HepG2 (cell line): ENCODE data around the gene ABAT. TPM values are rescaled to one million over a fixed set of nuclear protein-coding genes. Genes with fewer than 3 reads are reported as not detected.
A peak's percentile ranks its signal among the peaks of the same experiment; 100 is the strongest.

Experiments
- ATAC-seq: fragments of 200-7000 bp; cut with Tn5 transposase; 3 replicates; pipeline ENCODE4 v1.9.1; 2020; ENCODE audit warnings: mild to moderate bottlenecking, moderate library complexity
- BruUV-seq: library from RNA; stranded (reverse); fragments of 400-500 nt; replicated peaks from 2 replicates; lab custom pipeline; 2021; lab: Mats Ljungman, UMichigan
- CTCF ChIA-PET: fragments of 300-600 bp; formaldehyde crosslinking; extraction: SDS; loops from one replicate; lab custom pipeline; 2021; ENCODE audit warnings: low total read pairs, inconsistent platforms, low intra/inter-chr PET ratio; lab: Yijun Ruan, JAX
- POLR2A ChIA-PET: fragments of 350-600 bp; sonication (Branson Sonifier 250); formaldehyde crosslinking; loops from one replicate; lab custom pipeline; 2020; ENCODE audit warnings: antibody characterized with exemption, inconsistent platforms; lab: Yijun Ruan, JAX
- DNase-seq: peaks from one replicate; pipeline ENCODE4 v3.0.0-alpha.2; 2015; ENCODE audit warnings: low spot score
- FAIRE-seq: peaks from 3 replicates; lab custom pipeline; 2011; peaks lifted over from hg19 to GRCh38; lab: Jason Lieb, UNC
- H2AFZ ChIP-seq: one replicate; pipeline ENCODE4 v1.6.1; 2011; ENCODE audit warnings: low read length, inconsistent platforms
- H3K27ac ChIP-seq: fragments of 300-600 bp; 3 replicates; pipeline ENCODE4 v1.8.0; 2011; ENCODE audit warnings: mixed run types, mild to moderate bottlenecking, mixed read lengths, low read length, inconsistent platforms; ENCODE audit not compliant: insufficient read depth; ENCODE audit errors: extremely low read length
- H3K27me3 ChIP-seq, 2 experiments: fragments of 200-600 bp in 1 of 2; 2 replicates in 1 of 2; 3 replicates in 1 of 2; pipeline versions ENCODE4 v1.6.0 to v1.8.0; 2011; ENCODE audit warnings: low read length in 2 of 2, mild to moderate bottlenecking in 2 of 2, moderate library complexity in 2 of 2, inconsistent platforms in 1 of 2; ENCODE audit not compliant: insufficient read depth in 2 of 2, control insufficient read depth in 1 of 2
- H3K36me3 ChIP-seq, 2 experiments: fragments of 200-600 bp in 1 of 2; replicated peaks in 1 of 2; 2 replicates in 1 of 2; 3 replicates in 1 of 2; pipeline versions ENCODE4 v1.5.1 to v1.8.0; 2011; ENCODE audit warnings: low read length in 2 of 2, inconsistent platforms in 1 of 2; ENCODE audit not compliant: insufficient read depth in 2 of 2, control insufficient read depth in 1 of 2
- H3K4me1 ChIP-seq: 2 replicates; pipeline ENCODE4 v1.5.1; 2012; ENCODE audit warnings: low read length, inconsistent platforms; ENCODE audit not compliant: insufficient read depth
- H3K4me2 ChIP-seq: 2 replicates; pipeline ENCODE4 v1.6.0; 2011; ENCODE audit warnings: low read depth, low read length, inconsistent platforms
- H3K4me3 ChIP-seq, 3 experiments: fragments of 200-600 bp in 1 of 3; sonication (generic), shearing (Covaris generic) in 1 of 3; replicated peaks in 1 of 3; 2 replicates each; pipeline ENCODE4 v1.5.1; 2011 to 2016; ENCODE audit warnings: low read length in 3 of 3, inconsistent platforms in 2 of 3, low read depth in 2 of 3, mild to moderate bottlenecking in 2 of 3, control low read depth in 1 of 3, mixed read lengths in 1 of 3; ENCODE audit not compliant: insufficient read depth in 1 of 3
- H3K79me2 ChIP-seq: one replicate; pipeline ENCODE4 v1.6.1; 2011; ENCODE audit warnings: low read length, inconsistent platforms; ENCODE audit not compliant: insufficient read depth
- H3K9ac ChIP-seq: 2 replicates; pipeline ENCODE4 v1.6.0; 2011; ENCODE audit warnings: mild to moderate bottlenecking, low read depth, low read length, inconsistent platforms; ENCODE audit not compliant: insufficient read depth
- H3K9me3 ChIP-seq: 2 replicates; pipeline ENCODE4 v1.5.1; 2012; ENCODE audit warnings: mild to moderate bottlenecking, low read length
- H4K20me1 ChIP-seq: 2 replicates; pipeline ENCODE4 v1.6.0; 2011; ENCODE audit warnings: inconsistent platforms, mild to moderate bottlenecking, low read length, moderate library complexity; ENCODE audit not compliant: insufficient read depth
- AGO2 ChIP-seq: fragments of 200-400 bp; formaldehyde crosslinking; optimal IDR thresholded peaks from 2 replicates; pipeline ENCODE3; 2017; ENCODE audit warnings: mild to moderate bottlenecking, low read depth, low read length, moderate library complexity
- BORCS8-MEF2B ChIP-seq: sonication (generic); formaldehyde crosslinking; IDR thresholded peaks from 2 replicates; pipeline ENCODE4 v1.8.0; 2022; ENCODE audit warnings: mild to moderate bottlenecking, missing genetic modification reagents
- ESRRA ChIP-seq: sonication (generic); formaldehyde crosslinking; IDR thresholded peaks from 2 replicates; pipeline ENCODE4 v1.5.1; 2020; ENCODE audit warnings: mild to moderate bottlenecking, low read depth, missing genetic modification reagents
- NFE2L2 ChIP-seq: fragments of 150-350 bp; IDR thresholded peaks from 2 replicates; pipeline ENCODE4 v1.6.1; 2014; ENCODE audit warnings: low read length
- POLR2A ChIP-seq, 2 experiments: IDR thresholded peaks; 2 replicates each; pipeline ENCODE4 v1.6.1; 2011; ENCODE audit warnings: low read depth in 2 of 2, low read length in 2 of 2, mild to moderate bottlenecking in 1 of 2, moderate library complexity in 1 of 2; ENCODE audit not compliant: insufficient read depth in 1 of 2
- SIN3A ChIP-seq: IDR thresholded peaks from 2 replicates; pipeline ENCODE4 v1.6.1; 2011; ENCODE audit warnings: low read depth, mild to moderate bottlenecking, control low read depth, low read length, borderline replicate concordance
- ZBTB42 ChIP-seq: sonication (generic); formaldehyde crosslinking; IDR thresholded peaks from 2 replicates; pipeline ENCODE4 v1.5.0; 2020; ENCODE audit warnings: mild to moderate bottlenecking, missing genetic modification reagents
- ZBTB44 ChIP-seq: sonication (generic); formaldehyde crosslinking; IDR thresholded peaks from 2 replicates; pipeline ENCODE4 v1.4.0; 2020; ENCODE audit warnings: missing genetic modification reagents
- ZFP37 ChIP-seq: sonication (generic); formaldehyde crosslinking; IDR thresholded peaks from 2 replicates; pipeline ENCODE4 v1.4.0; 2020; ENCODE audit warnings: missing genetic modification reagents, borderline replicate concordance
- ZNF256 ChIP-seq: sonication (generic); formaldehyde crosslinking; conservative IDR thresholded peaks from 2 replicates; pipeline ENCODE4 v1.4.0; 2020; ENCODE audit warnings: missing genetic modification reagents
- ZNF512 ChIP-seq: sonication (generic); formaldehyde crosslinking; IDR thresholded peaks from 2 replicates; pipeline ENCODE4 v1.4.0; 2020; ENCODE audit warnings: mild to moderate bottlenecking, missing genetic modification reagents
- WGBS: methylation state at CpG from one replicate; pipeline ENCODE4 v1.1.6; 2017; ENCODE audit warnings: low lambda C conversion rate; 5-methylcytosine and 5-hydroxymethylcytosine counted together
- in situ Hi-C: cut with HindIII; loops from 2 replicates; pipeline ENCODE4 v1.10.0; 2017; ENCODE audit warnings: low pct_unique_long_range_greater_than_20kb; ENCODE audit not compliant: extremely low pct_ligation_motif_present
- intact Hi-C: fragments of 100-400 bp; cut with micrococcal nuclease; formaldehyde crosslinking; loops from one replicate; pipeline ENCODE4 v1.10.0; 2022; ENCODE audit not compliant: unreplicated experiment
- polyA plus RNA-seq, 8 experiments: library from polyadenylated mRNA; depleted of rRNA in 3 of 8; stranded (reverse) in 7 of 8; unstranded in 1 of 8; fragments of >200 nt; fragmentation: Illumina TruSeq in 4 of 8; extraction: Trizol in 4 of 8; gene quantifications; 2 replicates each; pipeline versions ENCODE4 v1.2.1 to v1.2.3, GENCODE V29; 2011 to 2016; ENCODE audit warnings: low read depth in 4 of 8, missing spikeins in 1 of 8, mixed read lengths in 1 of 8; ENCODE audit not compliant: insufficient read depth in 1 of 8
- total RNA-seq, 5 experiments: library from RNA; depleted of rRNA; stranded (reverse); fragments of >200 nt; fragmentation: Illumina TruSeq; extraction: Trizol; gene quantifications; 2 replicates each; pipeline ENCODE4 v1.2.3, GENCODE V29; 2016; ENCODE audit warnings: low read depth in 1 of 5
- TF ChIP-seq, protein P1 (sequence below): sonication (generic); formaldehyde crosslinking; IDR thresholded peaks from 2 replicates; pipeline ENCODE4 v1.5.0; 2020; ENCODE audit warnings: mild to moderate bottlenecking, missing genetic modification reagents
- TF ChIP-seq, protein P2 (sequence below): sonication (generic); formaldehyde crosslinking; IDR thresholded peaks from 2 replicates; pipeline ENCODE4 v1.4.0; 2020; ENCODE audit warnings: mild to moderate bottlenecking, missing genetic modification reagents

ABAT gene
- total and polyA plus RNA-seq, 2 of the 13 experiments (the other 11 are each of a cell fraction or from before 2014, with no cell fraction given) = 47.6 to 97.3 TPM

DNA sequence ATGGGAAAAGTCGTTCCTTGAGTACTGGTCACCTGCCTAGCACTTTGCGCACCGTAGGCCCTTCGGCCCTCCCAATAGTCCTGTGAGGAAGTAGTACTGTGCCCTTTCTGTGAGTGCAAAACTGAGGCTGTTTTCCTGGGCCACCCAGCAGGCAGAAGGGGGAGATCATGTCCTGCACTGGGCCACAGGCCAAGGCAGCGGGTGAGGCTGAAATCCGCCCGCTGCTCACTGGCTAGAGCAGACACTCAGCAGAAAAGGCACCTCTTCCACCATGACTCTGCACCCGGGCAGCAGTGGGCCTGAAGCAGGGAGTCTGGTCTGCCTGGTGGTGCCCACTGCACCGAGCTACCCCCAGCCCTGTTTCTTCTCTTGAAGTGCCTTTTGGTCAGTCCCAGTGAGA lies 32.7 kb upstream of the ABAT start (continued):
- TF ChIP-seq ZBTB44 (CRISPR knock-in tag) (no peak), ZBTB42 (CRISPR knock-in tag) (no peak), BORCS8-MEF2B (CRISPR knock-in tag) (no peak), AGO2 (peak; percentile 48)
- TF ChIP-seq, protein P1, sequence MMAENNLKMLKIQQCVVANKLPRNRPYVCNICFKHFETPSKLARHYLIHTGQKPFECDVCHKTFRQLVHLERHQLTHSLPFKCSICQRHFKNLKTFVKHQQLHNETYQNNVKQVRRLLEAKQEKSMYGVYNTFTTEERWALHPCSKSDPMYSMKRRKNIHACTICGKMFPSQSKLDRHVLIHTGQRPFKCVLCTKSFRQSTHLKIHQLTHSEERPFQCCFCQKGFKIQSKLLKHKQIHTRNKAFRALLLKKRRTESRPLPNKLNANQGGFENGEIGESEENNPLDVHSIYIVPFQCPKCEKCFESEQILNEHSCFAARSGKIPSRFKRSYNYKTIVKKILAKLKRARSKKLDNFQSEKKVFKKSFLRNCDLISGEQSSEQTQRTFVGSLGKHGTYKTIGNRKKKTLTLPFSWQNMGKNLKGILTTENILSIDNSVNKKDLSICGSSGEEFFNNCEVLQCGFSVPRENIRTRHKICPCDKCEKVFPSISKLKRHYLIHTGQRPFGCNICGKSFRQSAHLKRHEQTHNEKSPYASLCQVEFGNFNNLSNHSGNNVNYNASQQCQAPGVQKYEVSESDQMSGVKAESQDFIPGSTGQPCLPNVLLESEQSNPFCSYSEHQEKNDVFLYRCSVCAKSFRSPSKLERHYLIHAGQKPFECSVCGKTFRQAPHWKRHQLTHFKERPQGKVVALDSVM (CRISPR knock-in tag) = no peak
- TF ChIP-seq, all 625 proteins: peak for 2

- no peak overlapping the region for H3K4me2 ChIP-seq
- TF ChIP-seq NFE2L2 (no peak), ZNF256 (CRISPR knock-in tag) (no peak), ZNF512 (CRISPR knock-in tag) (no peak), ZFP37 (CRISPR knock-in tag) (no peak), POLR2A (IDR thresholded peaks at IDR 0.05; ENCODE audit: insufficient read depth in 1 of 2, low read depth in 2 of 2, low read length in 2 of 2) (peak in 1 of 2 experiments; percentile 2; a peak in 1 of 4 replicates), ESRRA (no peak), SIN3A (no peak)
- TF ChIP-seq, protein P2, sequence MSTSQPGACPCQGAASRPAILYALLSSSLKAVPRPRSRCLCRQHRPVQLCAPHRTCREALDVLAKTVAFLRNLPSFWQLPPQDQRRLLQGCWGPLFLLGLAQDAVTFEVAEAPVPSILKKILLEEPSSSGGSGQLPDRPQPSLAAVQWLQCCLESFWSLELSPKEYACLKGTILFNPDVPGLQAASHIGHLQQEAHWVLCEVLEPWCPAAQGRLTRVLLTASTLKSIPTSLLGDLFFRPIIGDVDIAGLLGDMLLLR = no peak
- TF ChIP-seq, all 625 proteins: peak for 1
- ChIA-PET POLR2A (no interaction called here), CTCF (no interaction called here)
- Histone ChIP-seq H3K9ac (no peak overlapping the region), H3K9me3 (no peaks in the 10 kb centered on the region), H3K27me3 (no peaks in the 10 kb centered on the region), H3K4me3 (no peak overlapping the region), H3K36me3 (peaks cover 74 to 86% of the 10 kb centered on the region in 2 experiments), H2AFZ (no peak overlapping the region), H3K79me2 (no peaks in the 10 kb centered on the region), H3K27ac (no peak overlapping the region), H3K4me1 (no peaks in the 10 kb centered on the region), H4K20me1 (no peaks in the 10 kb centered on the region)
- ATAC-seq = no peak
- in situ Hi-C loops = no loop called here
- FAIRE-seq = no peak
- WGBS = 91% methylated on average over 16 of the region's 16 CpGs
- DNase-seq = no peak
- intact Hi-C loops = no loop called here
- no TSS peak for BruUV-seq
These were observed 32.3 kb upstream of the ABAT start for GRCh38 chr16:8642146-8642545.
